Stimulated activated CD8-positive, alpha-beta memory T cell treated with anti-CD3 and anti-CD28 coated beads, Interleukin-12 subunit alpha, Interleukin-12 subunit beta, amount 100 ng/mL, for 24 hours (primary cell): ENCODE data around the gene TFCP2L1.

Experiments
- DNase-seq: peaks from one replicate; pipeline ENCODE4 v3.0.0-alpha.2; 2020; ENCODE audit errors: extremely low read depth

Gene TFCP2L1

GRCh38 chr2:121219866-121220265 lies 65.1 kb downstream of the TFCP2L1 start:
- no peak for DNase-seq

GRCh38 chr2:121218386-121218938 lies 66.5 kb downstream of the TFCP2L1 start:
- no peak for DNase-seq

GRCh38 chr2:121217627-121218026 lies 67.4 kb downstream of the TFCP2L1 start:
- no peak for DNase-seq

- DNase-seq, result no peak
These were observed 70.7 kb downstream of the TFCP2L1 start for GRCh38 chr2:121214296-121214695.

GRCh38 chr2:121213386-121213785 lies 71.6 kb downstream of the TFCP2L1 start:
- DNase-seq, result no peak

- no peak for DNase-seq
These were observed 72.2 kb downstream of the TFCP2L1 start for GRCh38 chr2:121212661-121213325.

GRCh38 chr2:121211689-121212151 lies 73.3 kb downstream of the TFCP2L1 start:
- DNase-seq, result no peak

GRCh38 chr2:121211251-121211650 lies 73.8 kb downstream of the TFCP2L1 start:
- DNase-seq, result no peak

- no peak for DNase-seq
These were observed 74.3 kb downstream of the TFCP2L1 start for GRCh38 chr2:121210691-121211090.

GRCh38 chr2:121209014-121209610 lies 75.9 kb downstream of the TFCP2L1 start:
- DNase-seq, result no peak

- no peak for DNase-seq
These were observed 77.5 kb downstream of the TFCP2L1 start for GRCh38 chr2:121207494-121207893.

GRCh38 chr2:121205321-121205942 lies 79.6 kb downstream of the TFCP2L1 start:
- DNase-seq, result no peak

GRCh38 chr2:121203591-121204249 lies 81.3 kb downstream of the TFCP2L1 start:
- no peak for DNase-seq

- DNase-seq, result no peak
These were observed 82.3 kb downstream of the TFCP2L1 start for GRCh38 chr2:121202541-121203310.

GRCh38 chr2:121201796-121202195 lies 83.2 kb downstream of the TFCP2L1 start:
- no peak for DNase-seq

- DNase-seq, result no peak
These were observed 84.3 kb downstream of the TFCP2L1 start for GRCh38 chr2:121200419-121201315.

- no peak for DNase-seq
These were observed 85.0 kb downstream of the TFCP2L1 start for GRCh38 chr2:121200011-121200347.

GRCh38 chr2:121199281-121200010 lies 85.6 kb downstream of the TFCP2L1 start:
- no peak for DNase-seq

GRCh38 chr2:121197369-121198091 lies 87.5 kb downstream of the TFCP2L1 start:
- DNase-seq, result no peak
